ENCODE results near the gene GALNS. TPM values are rescaled to one million over a fixed set of nuclear protein-coding genes. Genes with fewer than 3 reads are reported as not detected.
"Not testable (repeated sequence)": the region's sequence is repeated elsewhere in the genome, so short reads cannot be mapped to it uniquely, and the experiment has no call there.

GALNS gene
- total RNA-seq, 1 experiment from 2014 or later: 62.3 TPM

GRCh38 chr16:88772871-88773811 is 83.6 kb downstream of the GALNS start:
- Histone ChIP-seq H3K27me3 (ENCODE audit: insufficient read depth, low read depth) (no peaks in the 10 kb centered on the region), H4K20me1 (ENCODE audit: insufficient read depth) (peaks cover 69% of the 10 kb centered on the region), H3K4me3 (no peak overlapping the region), H3K4me1 (replicated peaks; ENCODE audit: insufficient read depth) (peaks cover 66% of the 10 kb centered on the region), H3K9me2 (ENCODE audit: insufficient read depth) (no peaks in the 10 kb centered on the region), H2AFZ (no peak overlapping the region), H3K79me2 (ENCODE audit: low read depth) (peaks cover 87% of the 10 kb centered on the region), H3K4me2 (peak overlapping the region; percentile 67), H3F3A (ENCODE audit: insufficient read depth, low read depth) (peaks cover 43% of the 10 kb centered on the region), H3K36me3 (ENCODE audit: low read depth) (no peaks in the 10 kb centered on the region), H3K9me3 (ENCODE audit: insufficient read depth, low read depth) (no peaks in the 10 kb centered on the region), H3K27ac (peak overlapping the region; percentile 47; the same call in 1 of the 2 replicates)
- DNase-seq: peak; percentile 81 to 85
- intact Hi-C loops (cut with micrococcal nuclease; ENCODE audit: unreplicated experiment): no loop called here
- no TSS peak for BruUV-seq (replicated peaks)
- POLR2A ChIA-PET (ENCODE audit: unreplicated experiment): interaction anchor here (0.6 to 1.2 kb wide), 8 partner anchors 10 to 903 kb away, joined by 3 to 17 read pairs (median 4); no protein-coding TSS in a partner anchor
- TF ChIP-seq CTCF (conservative IDR thresholded peaks at IDR 0.05): no peak
- TF ChIP-seq EZH2 (IDR thresholded peaks at IDR 0.05; ENCODE audit: low read depth): no peak
- CTCF ChIA-PET: interaction anchor here (0.6 to 1.1 kb wide), 2 partner anchors 36 to 58 kb away, joined by 3 to 4 read pairs; no protein-coding TSS in a partner anchor

- peaks cover 87% of the 10 kb centered on the region for H3K79me2 ChIP-seq (ENCODE audit: low read depth)
- not testable (repeated sequence) for H3K36me3 ChIP-seq (ENCODE audit: low read depth); H2AFZ ChIP-seq; H3K4me3 ChIP-seq; H3K9me3 ChIP-seq (ENCODE audit: insufficient read depth, low read depth); H3K9me2 ChIP-seq (ENCODE audit: insufficient read depth); H3K27me3 ChIP-seq (ENCODE audit: insufficient read depth, low read depth); DNase-seq; H3K27ac ChIP-seq; BruUV-seq (replicated peaks)
- peaks cover 76% of the 10 kb centered on the region for H4K20me1 ChIP-seq (ENCODE audit: insufficient read depth)
- H3K4me2 ChIP-seq: peak overlapping the region; percentile 8; the same call in 1 of the 2 replicates
- intact Hi-C loops (cut with micrococcal nuclease; ENCODE audit: unreplicated experiment): loop anchor here (1.0 kb wide), 1 partner anchor 10 kb away; no protein-coding TSS in a partner anchor
- POLR2A ChIA-PET (ENCODE audit: unreplicated experiment): interaction anchor here (1.5 kb wide), 1 partner anchor 9 kb away, joined by 11 read pairs; no protein-coding TSS in a partner anchor
- CTCF ChIA-PET: interaction anchor here (1.1 kb wide), 1 partner anchor 16 kb away, joined by 5 read pairs; no protein-coding TSS in a partner anchor
- H3K4me1 ChIP-seq (replicated peaks; ENCODE audit: insufficient read depth): peaks cover 79% of the 10 kb centered on the region
- H3F3A ChIP-seq (ENCODE audit: insufficient read depth, low read depth): peaks cover 50% of the 10 kb centered on the region
These were observed 85.0 kb downstream of the GALNS start for GRCh38 chr16:88771781-88772180.

GRCh38 chr16:88771294-88771772 is 85.4 kb downstream of the GALNS start:
- peak overlapping the region; percentile 79 for H3K4me2 ChIP-seq
- peaks cover 54% of the 10 kb centered on the region for H3F3A ChIP-seq (ENCODE audit: insufficient read depth, low read depth)
- peak overlapping the region; percentile 48; the same call in 1 of the 2 replicates for H3K4me3 ChIP-seq
- no peaks in the 10 kb centered on the region for H3K27me3 ChIP-seq (ENCODE audit: insufficient read depth, low read depth)
- ChIA-PET CTCF (interaction anchor here (0.7 to 1.1 kb wide), 3 partner anchors 9 to 16 kb away, joined by 4 to 5 read pairs (median 5); no protein-coding TSS in a partner anchor), POLR2A (ENCODE audit: unreplicated experiment) (interaction anchor here (0.7 to 1.5 kb wide), 5 partner anchors 9 to 13 kb away, joined by 4 to 11 read pairs (median 4); no protein-coding TSS in a partner anchor)
- no peak for DNase-seq
- intact Hi-C loops (cut with micrococcal nuclease; ENCODE audit: unreplicated experiment): loop anchor here (1.0 kb wide), 1 partner anchor 10 kb away; no protein-coding TSS in a partner anchor
- H3K9me3 ChIP-seq (ENCODE audit: insufficient read depth, low read depth): no peaks in the 10 kb centered on the region
- H3K4me1 ChIP-seq (replicated peaks; ENCODE audit: insufficient read depth): peaks cover 84% of the 10 kb centered on the region
- no peaks in the 10 kb centered on the region for H3K9me2 ChIP-seq (ENCODE audit: insufficient read depth)
- BruUV-seq (replicated peaks): TSS peak; percentile 50
- H3K36me3 ChIP-seq (ENCODE audit: low read depth): no peaks in the 10 kb centered on the region
- H2AFZ ChIP-seq: no peak overlapping the region
- H4K20me1 ChIP-seq (ENCODE audit: insufficient read depth): peaks cover 80% of the 10 kb centered on the region
- peak overlapping the region; percentile 71 for H3K27ac ChIP-seq
- peaks cover 87% of the 10 kb centered on the region for H3K79me2 ChIP-seq (ENCODE audit: low read depth)
- TF ChIP-seq EZH2 (IDR thresholded peaks at IDR 0.05; ENCODE audit: low read depth) (no peak), CTCF (conservative IDR thresholded peaks at IDR 0.05) (no peak)
